H1 (cell line): Measurements from ENCODE around the gene EHBP1. TPM values are rescaled to one million over a fixed set of nuclear protein-coding genes. Genes with fewer than 3 reads are reported as not detected.

Experiments
- CTCF ChIA-PET: fragments of 300-600 bp; sonication (Branson Sonifier 250); formaldehyde crosslinking; loops from one replicate; lab custom pipeline; 2021; ENCODE audit not compliant: partially characterized antibody; lab: Charles Lee
- POLR2A ChIA-PET: fragments of 300-600 bp; sonication (Branson Sonifier 250); formaldehyde crosslinking; loops from one replicate; lab custom pipeline; 2021; ENCODE audit warnings: inconsistent platforms; ENCODE audit not compliant: partially characterized antibody; lab: Charles Lee
- DNase-seq, 2 experiments: peaks; one replicate each; pipeline versions ENCODE4 v3.0.0 to v3.0.0-alpha.2; 2010 to 2022; ENCODE audit warnings: low spot score in 2 of 2, low read depth in 1 of 2, mixed read lengths in 1 of 2
- FAIRE-seq: peaks from 2 replicates; lab custom pipeline; 2011; peaks lifted over from hg19 to GRCh38; lab: Jason Lieb, UNC
- H2AFZ ChIP-seq: 2 replicates; pipeline ENCODE4 v1.8.1; 2012; ENCODE audit warnings: low read length, inconsistent platforms
- H2AK5ac ChIP-seq: 2 replicates; pipeline ENCODE4 v1.6.1; 2013; ENCODE audit warnings: low read depth, low read length
- H2BK120ac ChIP-seq: replicated peaks from 2 replicates; pipeline ENCODE3; 2013; ENCODE audit warnings: low read depth, low read length, inconsistent platforms
- H2BK12ac ChIP-seq: 2 replicates; pipeline ENCODE4 v1.6.1; 2013; ENCODE audit warnings: low read depth, low read length
- H2BK15ac ChIP-seq: 2 replicates; pipeline ENCODE4 v1.6.1; 2013; ENCODE audit warnings: low read length
- H2BK20ac ChIP-seq: 2 replicates; pipeline ENCODE4 v1.6.1; 2013; ENCODE audit warnings: low read length
- H2BK5ac ChIP-seq: 2 replicates; pipeline ENCODE4 v1.6.1; 2013; ENCODE audit warnings: low read depth, low read length
- H3K14ac ChIP-seq: 2 replicates; pipeline ENCODE4 v1.6.1; 2013; ENCODE audit warnings: inconsistent platforms; ENCODE audit not compliant: insufficient read length
- H3K18ac ChIP-seq: 2 replicates; pipeline ENCODE4 v1.6.1; 2013; ENCODE audit warnings: low read length; ENCODE audit errors: extremely low read depth
- H3K23ac ChIP-seq: 2 replicates; pipeline ENCODE4 v1.6.1; 2013; ENCODE audit warnings: inconsistent platforms; ENCODE audit not compliant: insufficient read length
- H3K23me2 ChIP-seq: 2 replicates; pipeline ENCODE4 v1.6.1; 2013; ENCODE audit warnings: low read depth, low read length
- H3K27ac ChIP-seq: 2 replicates; pipeline ENCODE4 v1.6.1; 2011; ENCODE audit warnings: low read depth, low read length, inconsistent platforms
- H3K27me3 ChIP-seq, 4 experiments: replicated peaks in 1 of 4; 1 replicate in 1 of 4; 2 replicates in 3 of 4; pipeline versions ENCODE4 v1.6.1 to v1.8.1; 2011 to 2013; ENCODE audit warnings: low read length in 3 of 4, mild to moderate bottlenecking in 3 of 4, inconsistent platforms in 2 of 4, mixed read lengths in 2 of 4, moderate library complexity in 1 of 4; ENCODE audit not compliant: control insufficient read depth in 3 of 4, insufficient read depth in 3 of 4; ENCODE audit errors: extremely low read depth in 1 of 4
- H3K36me3 ChIP-seq, 4 experiments: 2 replicates each; pipeline versions ENCODE4 v1.6.1 to v1.8.1; 2011 to 2013; ENCODE audit warnings: mild to moderate bottlenecking in 4 of 4, low read length in 3 of 4, moderate library complexity in 2 of 4, control low read depth in 1 of 4, inconsistent platforms in 1 of 4; ENCODE audit not compliant: insufficient read depth in 4 of 4, control insufficient read depth in 2 of 4
- H3K4ac ChIP-seq: replicated peaks from 2 replicates; pipeline ENCODE3; 2013; ENCODE audit warnings: low read length, low read depth, mixed read lengths, inconsistent platforms; ENCODE audit not compliant: insufficient read length
- H3K4me1 ChIP-seq, 4 experiments: replicated peaks in 1 of 4; 1 replicate in 1 of 4; 2 replicates in 3 of 4; pipeline versions ENCODE4 v1.6.1 to v1.8.1; 2011 to 2013; ENCODE audit warnings: low read length in 3 of 4, inconsistent platforms in 2 of 4, mixed read lengths in 1 of 4; ENCODE audit not compliant: insufficient read depth in 4 of 4, control insufficient read depth in 3 of 4
- H3K4me2 ChIP-seq, 2 experiments: 2 replicates each; pipeline versions ENCODE4 v1.6.1 to v1.8.1; 2011 to 2013; ENCODE audit warnings: low read depth in 2 of 2, low read length in 2 of 2, control low read depth in 1 of 2, inconsistent platforms in 1 of 2, mild to moderate bottlenecking in 1 of 2; ENCODE audit not compliant: insufficient read depth in 1 of 2
- H3K4me3 ChIP-seq, 4 experiments: fragments of 200-600, 300-600 bp in 1 of 4; sonication (generic), shearing (Covaris generic), sonication (Bioruptor Twin) in 1 of 4; 2 replicates each; pipeline versions ENCODE4 v1.5.1 to v1.8.1; 2011 to 2016; ENCODE audit warnings: low read length in 4 of 4, low read depth in 3 of 4, control low read depth in 2 of 4, inconsistent platforms in 2 of 4, mild to moderate bottlenecking in 2 of 4, mixed read lengths in 1 of 4, moderate library complexity in 1 of 4; ENCODE audit not compliant: insufficient read depth in 2 of 4; ENCODE audit errors: extremely low read depth in 1 of 4
- H3K56ac ChIP-seq: replicated peaks from 2 replicates; pipeline ENCODE3; 2013; ENCODE audit warnings: low read depth, mild to moderate bottlenecking, mixed read lengths, low read length, inconsistent platforms; ENCODE audit not compliant: insufficient read length
- H3K79me1 ChIP-seq: 2 replicates; pipeline ENCODE4 v1.6.1; 2013; ENCODE audit warnings: low read depth, low read length, control low read depth
- H3K79me2 ChIP-seq, 2 experiments: 2 replicates each; pipeline versions ENCODE4 v1.6.1 to v1.8.1; 2012 to 2013; ENCODE audit warnings: low read length in 2 of 2, mild to moderate bottlenecking in 2 of 2, inconsistent platforms in 1 of 2; ENCODE audit not compliant: insufficient read depth in 2 of 2, control insufficient read depth in 1 of 2
- H3K9ac ChIP-seq, 4 experiments: replicated peaks in 1 of 4; 1 replicate in 1 of 4; 2 replicates in 3 of 4; pipeline versions ENCODE4 v1.6.1 to v1.8.1; 2011 to 2013; ENCODE audit warnings: low read depth in 3 of 4, low read length in 3 of 4, control low read depth in 2 of 4, mild to moderate bottlenecking in 2 of 4, moderate library complexity in 2 of 4, inconsistent platforms in 1 of 4; ENCODE audit errors: extremely low read depth in 1 of 4
- H3K9me3 ChIP-seq, 2 experiments: 2 replicates each; pipeline versions ENCODE4 v1.6.1 to v1.8.1; 2012 to 2013; ENCODE audit warnings: mild to moderate bottlenecking in 2 of 2, moderate library complexity in 2 of 2, control low read depth in 1 of 2, inconsistent platforms in 1 of 2, low read depth in 1 of 2, low read length in 1 of 2, mixed read lengths in 1 of 2; ENCODE audit not compliant: insufficient read depth in 2 of 2
- H4K20me1 ChIP-seq, 2 experiments: replicated peaks in 1 of 2; 2 replicates each; pipeline versions ENCODE3 to v1.8.1; 2011 to 2013; ENCODE audit warnings: inconsistent platforms in 2 of 2, low read length in 2 of 2, mild to moderate bottlenecking in 1 of 2; ENCODE audit not compliant: insufficient read depth in 2 of 2, control insufficient read depth in 1 of 2
- H4K5ac ChIP-seq: 2 replicates; pipeline ENCODE4 v1.6.1; 2013; ENCODE audit warnings: low read length, low read depth, mixed read lengths, inconsistent platforms; ENCODE audit not compliant: insufficient read length
- H4K8ac ChIP-seq: 2 replicates; pipeline ENCODE4 v1.8.0; 2013; ENCODE audit warnings: mild to moderate bottlenecking, moderate library complexity, low read length, inconsistent platforms; ENCODE audit not compliant: insufficient read depth; ENCODE audit errors: extremely low read depth
- H4K91ac ChIP-seq: replicated peaks from 2 replicates; pipeline ENCODE3; 2013; ENCODE audit warnings: low read length, mixed read lengths, inconsistent platforms; ENCODE audit not compliant: insufficient read length
- CTBP2 ChIP-seq: IDR thresholded peaks from 2 replicates; pipeline ENCODE4 v1.7.0; 2011; ENCODE audit warnings: borderline replicate concordance, mild to moderate bottlenecking, moderate library complexity, mixed read lengths, low read length; ENCODE audit not compliant: insufficient read depth, insufficient read length
- GTF2F1 ChIP-seq: IDR thresholded peaks from 2 replicates; pipeline ENCODE4 v1.6.1; 2012; ENCODE audit warnings: low read depth, low read length, improper control_type of control experiment, borderline replicate concordance
- JUND ChIP-seq: IDR thresholded peaks from 2 replicates; pipeline ENCODE4 v1.6.1; 2011; ENCODE audit warnings: mild to moderate bottlenecking, improper control_type of control experiment, low read length
- KDM1A ChIP-seq: fragments of 200-600, 300-600 bp; sonication (generic); IDR thresholded peaks from 2 replicates; pipeline ENCODE4 v1.7.1; 2016; ENCODE audit warnings: mild to moderate bottlenecking, low read length, borderline replicate concordance
- MAFK ChIP-seq: IDR thresholded peaks from 2 replicates; pipeline ENCODE4 v1.6.1; 2012; ENCODE audit warnings: low read depth, mild to moderate bottlenecking, improper control_type of control experiment, low read length
- NANOG ChIP-seq: IDR thresholded peaks from 2 replicates; pipeline ENCODE4 v1.6.1; 2011; ENCODE audit warnings: low read length, low read depth, mild to moderate bottlenecking, inconsistent platforms; ENCODE audit not compliant: insufficient read depth, poor library complexity, severe bottlenecking
- RXRA ChIP-seq: IDR thresholded peaks from 2 replicates; pipeline ENCODE4 v1.6.1; 2011; ENCODE audit warnings: low read depth, mild to moderate bottlenecking, low read length, moderate library complexity; ENCODE audit not compliant: insufficient read depth
- TAF7 ChIP-seq: optimal IDR thresholded peaks from 2 replicates; pipeline ENCODE3; 2011; ENCODE audit warnings: low read depth, mild to moderate bottlenecking, inconsistent platforms, low read length, moderate library complexity, borderline replicate concordance
- TBP ChIP-seq: IDR thresholded peaks from 2 replicates; pipeline ENCODE4 v1.6.1; 2011; ENCODE audit warnings: low read depth, low read length, improper control_type of control experiment
- TEAD4 ChIP-seq: IDR thresholded peaks from 2 replicates; pipeline ENCODE4 v1.6.1; 2012; ENCODE audit warnings: low read depth, low read length, inconsistent platforms, mixed read lengths
- YY1 ChIP-seq: IDR thresholded peaks from 2 replicates; pipeline ENCODE4 v1.6.1; 2011; ENCODE audit warnings: low read depth, mild to moderate bottlenecking, low read length
- WGBS, 2 experiments: shearing (Covaris generic) in 1 of 2; methylation state at CpG; one replicate each; pipeline versions ENCODE4 v1.1.6 to v1.1.7; 2013 to 2015; ENCODE audit warnings: low lambda C conversion rate in 2 of 2, mixed read lengths in 2 of 2, inconsistent platforms in 1 of 2, low coverage in 1 of 2, missing lambda C conversion rate in 1 of 2; ENCODE audit not compliant: insufficient replicate concordance in 2 of 2, insufficient coverage in 1 of 2, insufficient read length in 1 of 2; ENCODE audit errors: extremely low coverage in 1 of 2, missing lambda C conversion rate in 1 of 2; 5-methylcytosine and 5-hydroxymethylcytosine counted together
- polyA plus RNA-seq, 7 experiments: library from polyadenylated mRNA; depleted of rRNA in 3 of 7; stranded (reverse) in 5 of 7; unstranded in 2 of 7; fragments of >200 nt in 5 of 7; fragments of 200-250 nt in 2 of 7; gene quantifications; 1 replicate in 5 of 7; 2 replicates in 1 of 7; 4 replicates in 1 of 7; pipeline versions ENCODE4 v1.2.1 to v1.2.3, GENCODE V29; 2011 to 2013; ENCODE audit warnings: missing spikeins in 2 of 7, mixed read lengths in 2 of 7
- total RNA-seq: library from RNA; stranded (reverse); fragmentation: NEBNext Ultra II Directional; extraction: Animal tissue kit (Norgen Biotek cat#: 25700); gene quantifications from 2 replicates; pipeline ENCODE4 v1.2.1, GENCODE V29; 2021
- TF ChIP-seq, protein P1 (sequence below): IDR thresholded peaks from 2 replicates; pipeline ENCODE4 v1.6.1; 2011; ENCODE audit warnings: low read length, improper control_type of control experiment

Gene EHBP1
- total and polyA plus RNA-seq, 2 of the 8 experiments (the other 6 are each of a cell fraction or from before 2014, with no cell fraction given) = 12.0 to 64.1 TPM

DNA sequence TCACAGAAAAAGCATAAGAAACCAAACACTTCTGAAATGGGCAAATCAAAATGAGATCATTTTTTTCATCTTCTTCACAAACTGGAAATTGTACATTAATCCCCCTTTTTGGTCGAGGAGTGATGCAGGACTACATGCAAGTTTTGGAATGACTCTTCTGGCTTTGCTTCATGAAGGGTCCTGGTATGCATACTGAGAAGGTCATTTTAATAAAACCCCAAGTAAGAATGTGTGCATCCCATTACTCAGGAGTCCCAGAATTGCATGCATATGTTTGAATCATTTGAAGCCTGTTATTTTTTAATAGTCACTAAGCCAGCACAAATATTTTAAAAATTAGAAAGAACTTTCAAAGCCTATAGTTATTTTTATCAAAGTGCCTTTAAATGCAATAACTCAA, 16.7 kb upstream of the EHBP1 start:
- 83% methylated on average over 1 of the region's 1 CpG; no CpG with 5 or more reads in 1 of the 2 experiments for WGBS, 2 experiments
- H3K4me2 ChIP-seq = no peak overlapping the region
- no peak overlapping the region for H2BK20ac ChIP-seq
- no peak for FAIRE-seq
- DNase-seq = no peak
- no peak overlapping the region for H3K56ac ChIP-seq
- H2BK120ac ChIP-seq = no peak overlapping the region
- no peak overlapping the region for H3K18ac ChIP-seq
- no peak overlapping the region for H4K8ac ChIP-seq
- H4K20me1 ChIP-seq = no peaks in the 10 kb centered on the region
- H2AFZ ChIP-seq = no peak overlapping the region
- no peaks in the 10 kb centered on the region for H3K9me3 ChIP-seq
- no peak overlapping the region for H4K5ac ChIP-seq
- H2BK5ac ChIP-seq = no peak overlapping the region
- H3K23ac ChIP-seq = no peak overlapping the region
- H2BK12ac ChIP-seq = no peak overlapping the region
- H3K4me3 ChIP-seq = no peak overlapping the region
- H2AK5ac ChIP-seq = no peak overlapping the region
- no peaks in the 10 kb centered on the region for H3K4me1 ChIP-seq
- H3K14ac ChIP-seq = no peak overlapping the region
- no peak overlapping the region for H2BK15ac ChIP-seq
- no peak overlapping the region for H4K91ac ChIP-seq
- no peaks in the 10 kb centered on the region for H3K23me2 ChIP-seq
- no peak overlapping the region for H3K4ac ChIP-seq
- POLR2A ChIA-PET = no interaction called here
- no peaks in the 10 kb centered on the region for H3K79me2 ChIP-seq
- H3K79me1 ChIP-seq = no peaks in the 10 kb centered on the region
- H3K27me3 ChIP-seq = no peaks in the 10 kb centered on the region
- no peak overlapping the region for H3K9ac ChIP-seq
- CTCF ChIA-PET = no interaction called here
- H3K27ac ChIP-seq = no peak overlapping the region
- no peaks in the 10 kb centered on the region for H3K36me3 ChIP-seq
- no peak for TF ChIP-seq TEAD4
- TF ChIP-seq CTBP2 = no peak
- no peak for TF ChIP-seq GTF2F1
- TF ChIP-seq TBP = no peak
- TF ChIP-seq NANOG = no peak
- TF ChIP-seq YY1 = no peak
- TF ChIP-seq TAF7 = no peak
- no peak for TF ChIP-seq RXRA
- TF ChIP-seq KDM1A = no peak
- TF ChIP-seq JUND = no peak
- TF ChIP-seq, protein P1, sequence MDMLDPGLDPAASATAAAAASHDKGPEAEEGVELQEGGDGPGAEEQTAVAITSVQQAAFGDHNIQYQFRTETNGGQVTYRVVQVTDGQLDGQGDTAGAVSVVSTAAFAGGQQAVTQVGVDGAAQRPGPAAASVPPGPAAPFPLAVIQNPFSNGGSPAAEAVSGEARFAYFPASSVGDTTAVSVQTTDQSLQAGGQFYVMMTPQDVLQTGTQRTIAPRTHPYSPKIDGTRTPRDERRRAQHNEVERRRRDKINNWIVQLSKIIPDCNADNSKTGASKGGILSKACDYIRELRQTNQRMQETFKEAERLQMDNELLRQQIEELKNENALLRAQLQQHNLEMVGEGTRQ = no peak
- no peak for TF ChIP-seq MAFK
